HG02840 (cell line): ENCODE results near the gene SIK3.

Experiments
- ATAC-seq: cut with Tn5 transposase; IDR thresholded peaks from one replicate; pipeline ENCODE4 v1.9.1; 2021; ENCODE audit warnings: mild to moderate bottlenecking, moderate library complexity, moderate number of reproducible peaks; ENCODE audit not compliant: unreplicated experiment, low FRiP score

The SIK3 gene

DNA sequence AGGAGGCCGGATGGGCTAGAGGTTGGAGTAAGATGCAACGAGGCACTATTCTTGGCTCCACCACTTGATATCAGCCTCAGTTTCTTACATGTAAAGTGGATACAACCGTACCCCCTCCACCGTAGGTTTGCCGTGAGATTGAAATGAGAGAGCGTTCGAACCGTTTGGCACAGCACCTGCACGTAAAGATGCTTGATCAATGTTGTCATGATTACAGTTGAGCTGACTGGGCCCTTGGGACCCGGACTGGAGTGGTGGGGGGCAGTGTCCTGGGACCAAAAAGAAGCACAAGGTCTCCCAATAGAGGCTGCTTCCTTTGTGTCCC, 264.8 kb downstream of the SIK3 start:
- ATAC-seq: no peak

DNA sequence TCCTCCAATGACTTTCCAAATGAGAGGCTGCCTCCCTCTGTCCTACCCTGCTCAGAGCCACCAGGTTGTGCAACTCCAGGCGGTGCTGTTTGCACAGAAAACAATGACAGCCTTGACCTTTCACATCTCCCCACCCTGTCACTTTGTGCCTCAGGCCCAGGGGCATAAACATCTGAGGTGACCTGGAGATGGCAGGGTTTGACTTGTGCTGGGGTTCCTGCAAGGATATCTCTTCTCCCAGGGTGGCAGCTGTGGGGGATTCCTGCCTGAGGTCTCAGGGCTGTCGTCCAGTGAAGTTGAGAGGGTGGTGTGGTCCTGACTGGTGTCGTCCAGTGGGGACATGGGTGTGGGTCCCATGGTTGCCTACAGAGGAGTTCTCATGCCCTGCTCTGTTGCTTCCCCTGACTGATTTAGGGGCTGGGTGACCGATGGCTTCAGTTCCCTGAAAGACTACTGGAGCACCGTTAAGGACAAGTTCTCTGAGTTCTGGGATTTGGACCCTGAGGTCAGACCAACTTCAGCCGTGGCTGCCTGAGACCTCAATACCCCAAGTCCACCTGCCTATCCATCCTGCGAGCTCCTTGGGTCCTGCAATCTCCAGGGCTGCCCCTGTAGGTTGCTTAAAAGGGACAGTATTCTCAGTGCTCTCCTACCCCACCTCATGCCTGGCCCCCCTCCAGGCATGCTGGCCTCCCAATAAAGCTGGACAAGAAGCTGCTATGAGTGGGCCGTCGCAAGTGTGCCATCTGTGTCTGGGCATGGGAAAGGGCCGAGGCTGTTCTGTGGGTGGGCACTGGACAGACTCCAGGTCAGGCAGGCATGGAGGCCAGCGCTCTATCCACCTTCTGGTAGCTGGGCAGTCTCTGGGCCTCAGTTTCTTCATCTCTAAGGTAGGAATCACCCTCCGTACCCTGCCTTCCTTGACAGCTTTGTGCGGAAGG, 265.6 kb downstream of the SIK3 start:
- ATAC-seq: no peak

GRCh38 chr11:116831790-116832349, 266.4 kb downstream of the SIK3 start:
- no peak for ATAC-seq

- no peak for ATAC-seq
Observed at GRCh38 chr11:116830184-116830912, 267.9 kb downstream of the SIK3 start.

GRCh38 chr11:116829525-116830183, 268.6 kb downstream of the SIK3 start, which contains the start of gene APOC3:
Gene APOC3, plus strand, starts transcription at chr11:116829907. Its CDS starts 676 bp downstream, at chr11:116830583.
- ATAC-seq: no peak

GRCh38 chr11:116828632-116829524, 269.4 kb downstream of the SIK3 start:
- ATAC-seq: no peak

- ATAC-seq: no peak
Observed at GRCh38 chr11:116827461-116827860, 270.8 kb downstream of the SIK3 start.

DNA sequence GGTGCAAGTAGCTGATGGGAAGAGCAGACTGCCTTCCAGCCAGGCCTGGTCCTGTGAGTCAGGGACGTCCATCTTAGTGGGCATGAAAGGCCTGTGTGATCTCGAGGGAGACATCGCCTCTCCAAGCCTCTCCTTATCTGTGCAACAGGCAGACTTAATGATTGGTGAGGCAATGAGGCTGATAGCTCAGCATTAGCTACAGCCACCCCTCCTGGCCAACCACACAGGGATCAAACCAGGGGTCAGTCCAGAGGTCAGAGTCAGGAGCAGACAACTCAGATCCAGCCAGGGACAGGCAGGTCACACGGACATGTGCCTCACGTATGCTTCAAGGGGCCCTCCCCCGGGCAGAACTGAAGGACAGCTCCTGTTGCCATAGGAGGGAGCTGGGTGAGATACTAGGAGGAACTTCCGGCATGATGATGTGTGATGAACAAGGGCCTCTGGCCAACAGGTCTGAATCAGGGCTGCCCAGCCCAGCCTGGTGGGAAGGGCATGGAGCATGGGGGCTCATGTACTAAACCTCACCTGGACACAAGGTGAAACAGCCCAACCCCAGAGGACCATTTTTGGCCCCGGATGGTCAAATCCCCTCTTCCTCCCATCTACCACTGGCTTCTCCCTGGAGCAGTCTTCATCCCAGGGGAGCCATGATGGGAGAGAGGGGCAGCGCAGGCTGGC, 271.3 kb downstream of the SIK3 start:
- no peak for ATAC-seq

DNA sequence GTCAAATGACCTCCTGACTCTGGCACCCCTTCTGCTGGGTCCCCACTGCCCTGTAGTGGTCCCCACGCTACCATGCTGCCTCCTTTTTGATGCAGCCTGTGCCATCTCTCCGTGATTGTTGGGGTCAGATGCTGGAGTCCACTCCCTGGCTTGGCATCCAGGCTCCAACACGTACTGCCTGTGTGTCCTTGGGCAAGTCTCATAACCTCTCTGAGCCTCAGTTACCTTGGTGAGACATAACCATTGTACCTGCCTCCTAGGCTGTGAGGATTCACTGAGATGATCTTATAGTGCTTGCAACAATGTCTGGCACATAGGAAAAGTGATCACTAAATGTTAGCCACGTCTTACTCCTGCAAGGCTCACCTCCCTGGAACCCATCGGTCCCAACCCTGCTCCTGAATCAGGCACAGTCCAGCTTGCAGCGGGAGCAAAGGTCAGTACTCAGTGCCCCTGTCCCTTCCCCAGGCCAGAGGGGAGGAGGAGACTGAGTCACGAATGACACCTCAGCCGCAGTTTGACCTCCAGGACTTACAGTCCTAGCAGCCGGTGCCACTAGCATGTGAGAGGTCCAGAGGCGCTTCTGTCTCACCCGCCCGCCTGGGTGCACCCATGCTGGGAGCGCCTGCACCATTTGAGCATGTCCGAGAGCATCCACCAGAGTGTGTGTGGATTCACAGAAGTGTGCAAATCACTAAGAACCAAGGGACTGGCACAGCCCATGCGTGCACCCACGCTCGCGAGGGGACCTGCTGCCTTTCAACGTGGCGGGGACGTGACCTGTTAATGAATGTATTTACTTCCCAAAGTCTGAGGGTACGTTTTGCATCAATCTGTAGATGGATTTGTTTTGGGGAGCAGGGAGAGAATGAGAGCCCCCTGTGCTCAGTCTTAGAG, 272.1 kb downstream of the SIK3 start:
- ATAC-seq: no peak

- ATAC-seq: no peak
Observed at GRCh38 chr11:116825434-116825833, 272.8 kb downstream of the SIK3 start.

GRCh38 chr11:116823031-116823843, 275.0 kb downstream of the SIK3 start, which contains the start of gene APOA4:
Gene APOA4, minus strand, starts transcription at chr11:116823304. Its CDS starts 113 bp downstream, at chr11:116823191.
- no peak for ATAC-seq

GRCh38 chr11:116822575-116822974, 275.7 kb downstream of the SIK3 start:
- no peak for ATAC-seq

DNA sequence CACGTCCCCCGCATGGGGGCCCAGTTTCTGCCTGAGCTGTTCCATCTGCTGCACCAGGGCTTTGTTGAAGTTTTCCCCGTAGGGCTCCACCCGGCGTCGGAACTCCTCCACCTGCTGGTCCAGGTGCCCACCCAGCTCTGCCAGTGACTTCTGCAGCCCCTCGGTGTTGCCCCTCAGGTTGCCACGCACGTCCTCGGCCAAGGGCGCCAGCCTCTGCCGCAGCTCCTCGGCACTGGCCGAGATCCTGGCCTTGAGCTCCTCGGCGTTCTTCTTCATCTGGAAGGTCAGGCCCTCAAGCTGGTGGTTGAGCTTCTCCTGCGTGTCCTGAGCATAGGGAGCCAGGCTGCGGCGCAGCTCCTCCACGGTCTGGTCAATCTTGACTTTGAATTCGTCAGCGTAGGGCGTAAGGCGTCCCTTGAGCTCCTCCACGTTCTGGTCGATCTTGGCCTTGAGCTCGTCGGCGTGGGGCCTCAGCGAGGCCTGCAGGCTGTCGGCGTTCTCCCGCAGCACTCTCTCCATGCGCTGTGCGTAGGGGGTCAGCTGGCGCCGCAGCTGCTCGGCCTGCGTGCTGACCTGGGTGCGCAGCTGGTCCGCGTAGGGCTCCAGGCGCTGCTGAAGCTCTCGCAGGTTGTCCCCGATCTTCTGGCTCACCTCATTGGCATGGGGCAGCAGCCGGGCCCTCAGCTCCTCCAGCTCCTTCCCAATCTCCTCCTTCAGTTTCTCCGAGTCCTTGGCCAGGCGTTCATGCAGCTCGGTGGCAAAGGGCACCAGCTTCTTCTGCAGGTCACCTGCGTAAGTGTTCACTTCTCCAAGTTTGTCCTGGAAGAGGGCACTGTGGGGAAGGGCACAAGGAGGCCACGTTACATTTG, 276.9 kb downstream of the SIK3 start:
- ATAC-seq: no peak

DNA sequence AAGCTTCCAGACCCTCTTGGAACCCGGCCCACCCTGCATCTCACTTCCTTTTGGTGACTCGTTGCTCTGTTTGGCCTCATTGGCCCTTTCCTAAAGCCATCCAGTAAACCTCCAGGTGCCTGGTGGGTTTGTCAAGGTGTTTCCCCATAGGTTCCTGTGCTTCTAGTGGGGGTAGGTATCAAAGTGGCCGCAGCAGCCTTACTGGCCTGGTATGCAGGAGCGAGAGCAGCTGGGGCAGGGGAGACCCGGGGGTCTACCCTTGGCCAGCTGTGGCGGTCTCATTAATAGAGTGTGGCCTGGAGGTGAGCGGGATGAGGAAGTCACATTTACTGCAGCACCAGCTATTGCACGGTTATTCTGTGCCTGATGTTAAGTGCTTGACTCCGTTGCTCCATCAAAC, 279.2 kb downstream of the SIK3 start:
- ATAC-seq: no peak

- ATAC-seq: no peak
Observed at GRCh38 chr11:116814502-116814901, 283.7 kb downstream of the SIK3 start.

DNA sequence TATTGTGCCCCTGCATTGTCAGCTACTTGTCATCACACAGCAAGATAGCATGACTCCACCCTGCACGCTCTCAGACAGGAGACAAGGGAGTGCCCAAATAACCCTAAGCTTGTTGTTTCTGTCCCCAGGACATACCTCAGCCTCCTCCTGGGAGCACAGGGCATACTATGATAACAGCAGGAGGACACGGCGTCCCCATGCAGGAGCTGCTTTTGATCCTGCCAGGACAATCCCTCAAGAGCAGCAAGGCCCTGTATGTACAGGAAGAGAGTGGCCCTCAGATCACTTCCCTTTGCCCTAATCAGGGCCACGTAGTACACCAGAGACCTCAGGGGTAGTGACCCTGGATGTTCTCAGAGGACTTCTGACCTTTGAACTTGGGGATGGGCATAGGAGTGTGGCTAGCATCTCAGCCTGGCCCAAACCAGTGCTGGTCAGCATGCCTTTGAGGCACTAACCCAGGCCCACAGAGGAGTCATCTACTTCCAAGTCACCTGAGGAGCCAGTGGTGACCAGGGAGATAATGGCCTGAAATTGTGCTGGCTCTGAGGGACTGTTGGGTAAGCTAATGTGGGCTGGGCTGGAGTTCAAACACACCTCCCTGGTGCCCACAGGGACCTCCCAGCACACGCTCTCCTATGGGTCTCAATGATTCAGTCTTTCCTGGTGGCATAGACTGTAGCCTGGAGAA, 284.3 kb downstream of the SIK3 start:
- no peak for ATAC-seq
